Measurements from ENCODE around the gene C2orf92.

C2orf92 gene

GRCh38 chr2:97739893-97740245, 70.4 kb downstream of the C2orf92 start:
- H3K9me3 Mint-ChIP-seq = no peaks in the 10 kb centered on the region
- no peak overlapping the region for H3K27ac Mint-ChIP-seq
- H3K27me3 Mint-ChIP-seq (ENCODE audit: low read depth) = no peaks in the 10 kb centered on the region
- no peak for DNase-seq (ENCODE audit: low spot score)
- H3K4me3 Mint-ChIP-seq = no peak overlapping the region
- peaks cover 43% of the 10 kb centered on the region for H3K4me1 Mint-ChIP-seq (ENCODE audit: low read depth)
- H3K36me3 Mint-ChIP-seq (ENCODE audit: low read depth) = peaks cover 67% of the 10 kb centered on the region

GRCh38 chr2:97740590-97741182, 71.2 kb downstream of the C2orf92 start:
- Mint-ChIP-seq H3K4me1 (ENCODE audit: low read depth) (peaks cover 49% of the 10 kb centered on the region), H3K9me3 (no peaks in the 10 kb centered on the region), H3K27me3 (ENCODE audit: low read depth) (no peaks in the 10 kb centered on the region), H3K36me3 (ENCODE audit: low read depth) (peaks cover 66% of the 10 kb centered on the region), H3K4me3 (no peak overlapping the region), H3K27ac (peak overlapping the region; percentile 67)
- DNase-seq (ENCODE audit: low spot score) = peak; percentile 26

GRCh38 chr2:97741251-97741650, 71.7 kb downstream of the C2orf92 start:
- Mint-ChIP-seq H3K4me3 (peak overlapping the region; percentile 30), H3K4me1 (ENCODE audit: low read depth) (peaks cover 53% of the 10 kb centered on the region), H3K27ac (no peak overlapping the region), H3K27me3 (ENCODE audit: low read depth) (no peaks in the 10 kb centered on the region), H3K36me3 (ENCODE audit: low read depth) (peaks cover 66% of the 10 kb centered on the region), H3K9me3 (no peaks in the 10 kb centered on the region)
- no peak for DNase-seq (ENCODE audit: low spot score)

GRCh38 chr2:97741686-97742085, 72.2 kb downstream of the C2orf92 start:
- Mint-ChIP-seq H3K4me1 (ENCODE audit: low read depth) (peaks cover 57% of the 10 kb centered on the region), H3K36me3 (ENCODE audit: low read depth) (peaks cover 61% of the 10 kb centered on the region), H3K27ac (peak overlapping the region; percentile 95), H3K27me3 (ENCODE audit: low read depth) (no peaks in the 10 kb centered on the region), H3K4me3 (peak overlapping the region; percentile 30), H3K9me3 (no peaks in the 10 kb centered on the region)
- DNase-seq (ENCODE audit: low spot score) = no peak

- Mint-ChIP-seq H3K4me3 (peak overlapping the region; percentile 69), H3K36me3 (ENCODE audit: low read depth) (peaks cover 59% of the 10 kb centered on the region), H3K27me3 (ENCODE audit: low read depth) (no peaks in the 10 kb centered on the region), H3K9me3 (no peaks in the 10 kb centered on the region), H3K27ac (peak overlapping the region; percentile 95), H3K4me1 (ENCODE audit: low read depth) (peaks cover 62% of the 10 kb centered on the region)
- DNase-seq (ENCODE audit: low spot score) = peak; percentile 61
These were observed 72.9 kb downstream of the C2orf92 start for GRCh38 chr2:97742381-97742847.

GRCh38 chr2:97743913-97744312, 74.4 kb downstream of the C2orf92 start:
- Mint-ChIP-seq H3K4me3 (peak overlapping the region; percentile 50), H3K27ac (peak overlapping the region; percentile 81)

GRCh38 chr2:97745474-97746174, 76.1 kb downstream of the C2orf92 start:
- peak; percentile 65 for DNase-seq (ENCODE audit: low spot score)
- H3K4me1 Mint-ChIP-seq (ENCODE audit: low read depth) = peaks cover 64% of the 10 kb centered on the region
- peaks cover 41% of the 10 kb centered on the region for H3K36me3 Mint-ChIP-seq (ENCODE audit: low read depth)
- peak overlapping the region; percentile 46 for H3K4me3 Mint-ChIP-seq
- H3K9me3 Mint-ChIP-seq = no peaks in the 10 kb centered on the region
- H3K27me3 Mint-ChIP-seq (ENCODE audit: low read depth) = no peaks in the 10 kb centered on the region
- peak overlapping the region; percentile 69 for H3K27ac Mint-ChIP-seq

More at GRCh38 chr2:97743913-97744312, 74.4 kb downstream of the C2orf92 start:
- Mint-ChIP-seq H3K27me3 (ENCODE audit: low read depth) (no peaks in the 10 kb centered on the region), H3K4me1 (ENCODE audit: low read depth) (peaks cover 66% of the 10 kb centered on the region), H3K36me3 (ENCODE audit: low read depth) (peaks cover 51% of the 10 kb centered on the region), H3K9me3 (no peaks in the 10 kb centered on the region)
- no peak for DNase-seq (ENCODE audit: low spot score)

GRCh38 chr2:97747285-97747684, 77.8 kb downstream of the C2orf92 start:
- Mint-ChIP-seq H3K4me1 (ENCODE audit: low read depth) (peaks cover 49% of the 10 kb centered on the region), H3K27me3 (ENCODE audit: low read depth) (no peaks in the 10 kb centered on the region), H3K4me3 (no peak overlapping the region)

GRCh38 chr2:97747716-97748115, 78.2 kb downstream of the C2orf92 start:
- no peak overlapping the region for H3K27ac Mint-ChIP-seq
- no peak overlapping the region for H3K4me3 Mint-ChIP-seq
- DNase-seq (ENCODE audit: low spot score) = no peak
- no peaks in the 10 kb centered on the region for H3K9me3 Mint-ChIP-seq
- peaks cover 23% of the 10 kb centered on the region for H3K36me3 Mint-ChIP-seq (ENCODE audit: low read depth)
- H3K4me1 Mint-ChIP-seq (ENCODE audit: low read depth) = peaks cover 45% of the 10 kb centered on the region
- H3K27me3 Mint-ChIP-seq (ENCODE audit: low read depth) = no peaks in the 10 kb centered on the region

More at GRCh38 chr2:97747285-97747684, 77.8 kb downstream of the C2orf92 start:
- DNase-seq (ENCODE audit: low spot score) = no peak
- peak overlapping the region; percentile 8 for H3K27ac Mint-ChIP-seq
- no peaks in the 10 kb centered on the region for H3K9me3 Mint-ChIP-seq
- H3K36me3 Mint-ChIP-seq (ENCODE audit: low read depth) = peaks cover 25% of the 10 kb centered on the region

- no peak overlapping the region for H3K4me3 Mint-ChIP-seq
- DNase-seq (ENCODE audit: low spot score) = no peak
- H3K27ac Mint-ChIP-seq = no peak overlapping the region
- H3K27me3 Mint-ChIP-seq (ENCODE audit: low read depth) = no peaks in the 10 kb centered on the region
- peaks cover 28% of the 10 kb centered on the region for H3K4me1 Mint-ChIP-seq (ENCODE audit: low read depth)
- H3K9me3 Mint-ChIP-seq = no peaks in the 10 kb centered on the region
- peaks cover 12% of the 10 kb centered on the region for H3K36me3 Mint-ChIP-seq (ENCODE audit: low read depth)
These were observed 80.1 kb downstream of the C2orf92 start for GRCh38 chr2:97749581-97749980.

- Mint-ChIP-seq H3K36me3 (ENCODE audit: low read depth) (peaks cover 12% of the 10 kb centered on the region), H3K27ac (no peak overlapping the region), H3K4me3 (no peak overlapping the region), H3K27me3 (ENCODE audit: low read depth) (no peaks in the 10 kb centered on the region), H3K9me3 (no peaks in the 10 kb centered on the region), H3K4me1 (ENCODE audit: low read depth) (peaks cover 26% of the 10 kb centered on the region)
- DNase-seq (ENCODE audit: low spot score) = no peak
These were observed 80.5 kb downstream of the C2orf92 start for GRCh38 chr2:97750017-97750416.

GRCh38 chr2:97751752-97752151, 82.2 kb downstream of the C2orf92 start:
- Mint-ChIP-seq H3K4me1 (ENCODE audit: low read depth) (peaks cover 12% of the 10 kb centered on the region), H3K27ac (no peak overlapping the region), H3K27me3 (ENCODE audit: low read depth) (no peaks in the 10 kb centered on the region), H3K9me3 (no peaks in the 10 kb centered on the region), H3K36me3 (ENCODE audit: low read depth) (peaks cover 15% of the 10 kb centered on the region), H3K4me3 (no peak overlapping the region)
- DNase-seq (ENCODE audit: low spot score) = no peak

All from T-helper 2 cell treated with Interferon-gamma antibody and Interleukin-4, amounts not matched to agents 5 μg/mL and 100 μg/mL, for 36 hours (primary cell).